Posterior cingulate gyrus (tissue), 11 donors: ENCODE results near the gene THSD4.
"Not testable (repeated sequence)": the region's sequence is repeated elsewhere in the genome, so short reads cannot be mapped to it uniquely, and the experiment has no call there.

Experiments
- DNase-seq, 10 donors: peaks; one replicate each; pipeline versions ENCODE4 v3.0.0 to v3.0.0-alpha.2; 2020 to 2021; ENCODE audit warnings: mixed read lengths in 3 of 10
- intact Hi-C: fragments of 100-400 bp; cut with DNase I; formaldehyde crosslinking; loops from one replicate; pipeline ENCODE4 v1.15.1; 2023

The THSD4 gene

GRCh38 chr15:71118881-71119632 is 3.8 kb downstream of the THSD4 start:
- no peak for DNase-seq
- intact Hi-C loops = loop anchor here (5.0 kb wide), 1 partner anchor 323 kb away; no protein-coding TSS in a partner anchor

- intact Hi-C loops = no loop called here
- no peak for DNase-seq
Measured at GRCh38 chr15:71120428-71120944, 5.2 kb downstream of the THSD4 start.

GRCh38 chr15:71121442-71121841 is 6.2 kb downstream of the THSD4 start:
- intact Hi-C loops = no loop called here
- no peak for DNase-seq

GRCh38 chr15:71124937-71125790 is 9.9 kb downstream of the THSD4 start:
- intact Hi-C loops = no loop called here
- no peak for DNase-seq

- DNase-seq = no peak
- intact Hi-C loops = no loop called here
Measured at GRCh38 chr15:71125831-71126450, 10.7 kb downstream of the THSD4 start.

GRCh38 chr15:71127083-71127482 is 11.8 kb downstream of the THSD4 start:
- no peak for DNase-seq
- intact Hi-C loops = no loop called here

GRCh38 chr15:71128159-71128558 is 12.9 kb downstream of the THSD4 start:
- intact Hi-C loops, DNase-seq: not testable (repeated sequence)

GRCh38 chr15:71128939-71129562 is 13.8 kb downstream of the THSD4 start:
- intact Hi-C loops = no loop called here
- no peak for DNase-seq

GRCh38 chr15:71129669-71130068 is 14.4 kb downstream of the THSD4 start:
- no peak for DNase-seq
- intact Hi-C loops = no loop called here

- intact Hi-C loops = no loop called here
Measured at GRCh38 chr15:71131601-71132362, 16.5 kb downstream of the THSD4 start.

GRCh38 chr15:71133747-71134472 is 18.6 kb downstream of the THSD4 start:
- intact Hi-C loops = no loop called here
- DNase-seq = no peak

More at GRCh38 chr15:71131601-71132362, 16.5 kb downstream of the THSD4 start:
- DNase-seq = no peak

GRCh38 chr15:71136159-71136783 is 21.0 kb downstream of the THSD4 start:
- intact Hi-C loops = no loop called here
- no peak for DNase-seq

- intact Hi-C loops = no loop called here
- DNase-seq = peak in 1 of 10 donors; percentile 43
Measured at GRCh38 chr15:71136793-71137518, 21.7 kb downstream of the THSD4 start.

- intact Hi-C loops = no loop called here
Measured at GRCh38 chr15:71138473-71138872, 23.2 kb downstream of the THSD4 start.

GRCh38 chr15:71139241-71139640 is 24.0 kb downstream of the THSD4 start:
- intact Hi-C loops = no loop called here
- DNase-seq = no peak

More at GRCh38 chr15:71138473-71138872, 23.2 kb downstream of the THSD4 start:
- no peak for DNase-seq

- intact Hi-C loops = no loop called here
- no peak for DNase-seq
Measured at GRCh38 chr15:71141572-71141971, 26.3 kb downstream of the THSD4 start.

GRCh38 chr15:71142780-71143179 is 27.5 kb downstream of the THSD4 start:
- no peak for DNase-seq
- intact Hi-C loops = no loop called here
